ENCODE measurements around the gene POLD3.

POLD3 gene

GRCh38 chr11:74676596-74676995, 84.2 kb downstream of the POLD3 start:
- no peak for DNase-seq

GRCh38 chr11:74677131-74677530, 84.7 kb downstream of the POLD3 start:
- no peak for DNase-seq

GRCh38 chr11:74678041-74678440, 85.7 kb downstream of the POLD3 start:
- no peak for DNase-seq

DNA sequence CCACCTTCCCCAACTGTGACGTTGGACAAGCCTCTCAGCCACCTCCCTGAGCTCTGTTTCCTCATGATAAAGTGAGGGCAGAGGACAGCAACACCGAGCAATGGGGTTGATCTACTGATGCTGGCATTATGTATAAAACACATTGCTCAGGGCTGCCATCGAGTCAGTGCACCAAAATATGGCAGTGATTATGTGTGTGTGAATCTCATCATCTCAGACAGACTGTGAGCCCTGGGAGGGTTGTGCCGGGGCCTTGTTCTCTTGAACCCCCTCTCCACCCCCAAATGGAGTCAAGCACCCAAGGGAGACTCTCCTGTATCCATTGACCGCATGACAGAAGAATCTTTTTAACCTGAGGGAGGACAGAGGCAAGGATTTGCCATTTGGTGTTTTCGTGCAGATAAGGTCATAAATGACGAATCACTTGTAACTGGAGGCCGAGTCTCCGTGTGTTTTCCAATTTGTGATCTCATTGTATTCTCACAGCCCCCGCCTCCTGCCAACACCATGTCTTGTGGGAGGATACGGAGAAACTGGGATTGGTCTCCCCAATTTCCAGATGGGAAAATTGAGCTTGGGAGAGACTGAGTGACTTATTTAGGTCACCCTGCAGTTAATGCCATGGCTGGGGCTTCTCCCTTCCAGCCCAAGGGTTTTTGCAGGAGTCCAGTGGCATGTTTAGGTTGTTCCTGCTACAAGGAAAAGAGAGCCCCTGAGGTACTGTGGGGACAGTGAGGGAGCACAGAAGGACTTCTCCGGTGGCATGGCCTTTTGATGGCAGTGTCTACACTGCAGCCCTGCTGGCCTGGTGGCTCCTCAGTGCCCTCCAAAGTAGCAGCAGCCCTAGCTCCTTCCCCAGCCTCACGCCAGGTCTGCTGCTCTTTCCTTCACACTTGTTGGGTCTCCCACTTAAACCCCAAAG, 86.5 kb downstream of the POLD3 start:
- no peak for DNase-seq

DNA sequence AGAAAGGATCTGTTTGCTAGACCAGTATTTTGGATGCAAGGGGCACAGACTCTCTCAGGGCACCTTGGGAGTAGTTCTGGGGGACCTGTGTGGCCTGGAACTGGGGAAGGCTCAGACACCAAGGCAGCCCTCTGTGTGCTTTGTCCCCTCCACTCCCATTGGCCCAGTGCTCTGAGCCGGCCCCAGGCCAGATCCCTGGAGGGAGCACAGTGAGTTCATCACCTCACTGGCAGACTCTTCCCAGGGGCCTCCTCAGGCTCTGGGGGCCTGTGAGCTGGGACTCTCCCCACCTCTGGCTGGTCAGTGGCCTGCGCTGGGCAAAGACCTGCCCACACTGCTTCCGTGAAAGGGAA, 87.1 kb downstream of the POLD3 start:
- DNase-seq, result no peak

DNA sequence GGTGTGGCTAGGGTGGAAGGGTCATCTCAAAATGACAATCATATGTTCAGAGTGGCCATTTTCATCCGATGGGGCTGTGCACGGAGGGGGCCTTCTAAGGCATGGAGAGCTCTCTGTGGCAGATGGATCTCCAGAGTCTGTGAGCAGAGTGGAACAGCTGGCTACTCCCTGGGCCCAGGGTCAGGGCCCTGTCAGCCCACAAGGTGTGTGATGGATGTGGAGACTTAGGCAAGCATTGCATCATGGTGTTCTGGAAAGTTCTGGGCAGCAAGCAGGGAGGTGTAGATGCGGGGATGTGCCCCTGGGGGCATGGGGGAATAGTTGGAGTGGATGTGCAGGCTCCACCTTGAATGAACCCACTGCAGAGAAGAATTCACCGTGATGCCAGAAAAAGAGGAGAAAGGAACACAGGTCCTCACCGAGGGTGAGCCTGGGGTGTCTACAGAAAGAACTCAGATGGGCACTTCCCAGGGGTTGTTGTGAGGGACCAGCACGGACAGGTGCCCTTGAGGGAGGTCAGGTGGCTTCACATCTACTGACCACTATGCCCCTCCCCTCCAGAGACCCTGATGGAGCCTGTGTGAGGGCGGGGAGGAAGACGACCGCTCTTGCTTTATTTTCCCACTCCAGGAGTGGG, 87.8 kb downstream of the POLD3 start:
- no peak for DNase-seq

DNA sequence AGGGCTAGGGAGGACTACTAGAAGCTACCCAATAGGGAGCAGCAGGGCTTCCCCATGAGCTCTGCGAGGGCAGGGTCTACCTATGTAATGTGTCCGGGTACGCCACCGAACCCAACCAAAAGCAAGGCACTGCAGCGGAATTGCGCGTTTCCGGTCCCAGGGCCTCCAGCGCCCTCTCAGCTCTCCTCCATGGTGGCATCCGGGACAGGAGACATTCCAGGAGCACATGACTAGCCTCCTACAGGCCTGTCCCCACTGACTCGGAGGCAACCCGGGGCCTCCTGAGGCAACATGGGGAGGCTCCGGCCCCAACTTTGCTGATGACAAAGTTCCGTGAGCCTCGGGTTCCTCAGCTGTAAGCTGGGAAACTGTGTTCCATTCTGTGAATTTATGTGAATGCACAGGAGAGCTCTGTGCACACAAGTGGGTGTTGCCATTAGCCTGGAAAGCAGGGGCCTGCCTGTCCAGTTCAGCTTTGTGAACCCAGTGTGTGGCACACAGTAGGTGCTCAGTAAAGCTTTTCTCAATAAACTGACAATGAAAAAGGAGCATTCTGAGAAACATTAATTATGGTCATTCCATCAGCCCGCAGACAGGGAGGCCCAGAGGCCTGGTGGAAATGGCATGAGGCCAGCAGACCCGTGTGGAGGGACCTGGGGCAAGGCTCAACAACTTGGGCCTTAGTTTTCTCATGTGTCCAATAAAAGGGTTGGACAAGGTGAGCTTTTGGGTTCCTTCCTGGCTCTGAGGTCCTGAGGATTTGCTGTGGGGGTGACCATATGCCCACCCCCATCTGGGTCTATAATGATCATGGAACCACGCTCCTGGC, 88.5 kb downstream of the POLD3 start:
- no peak for DNase-seq

GRCh38 chr11:74681686-74682651, 89.6 kb downstream of the POLD3 start:
- peak; percentile 13 for DNase-seq

GRCh38 chr11:74682731-74683278, 90.4 kb downstream of the POLD3 start:
- no peak for DNase-seq

DNA sequence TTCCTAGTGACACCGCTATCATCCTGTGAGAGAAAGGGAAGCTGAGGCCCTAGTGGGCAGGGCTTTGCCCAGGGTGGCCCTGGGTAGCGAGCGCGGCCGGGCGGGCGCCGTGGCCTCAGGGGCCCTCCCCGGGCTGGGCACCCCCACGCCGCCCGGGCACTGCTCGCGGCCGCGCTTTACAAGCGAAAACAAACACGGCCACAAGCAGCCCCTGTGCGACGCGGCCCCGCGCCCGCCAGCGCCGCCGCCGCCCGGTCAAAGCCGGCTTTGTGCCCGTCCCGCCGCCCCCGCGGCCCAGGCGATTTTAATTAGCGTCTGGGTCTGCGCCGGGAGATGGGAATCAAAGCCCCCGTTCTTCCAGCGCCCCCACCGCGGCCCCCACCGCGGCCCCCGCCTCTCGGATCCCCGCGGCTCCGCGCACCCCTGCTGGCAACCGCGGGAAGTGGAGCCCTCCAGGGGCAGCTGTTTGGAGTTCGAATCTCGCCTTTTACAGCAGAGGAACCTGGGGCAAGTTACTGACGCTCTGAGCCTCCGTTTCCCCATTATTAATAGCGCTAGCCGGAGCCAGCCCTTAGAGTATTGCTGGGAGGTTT, 91.0 kb downstream of the POLD3 start:
- DNase-seq, result no peak

GRCh38 chr11:74683941-74684481, 91.6 kb downstream of the POLD3 start:
- DNase-seq, result no peak

DNA sequence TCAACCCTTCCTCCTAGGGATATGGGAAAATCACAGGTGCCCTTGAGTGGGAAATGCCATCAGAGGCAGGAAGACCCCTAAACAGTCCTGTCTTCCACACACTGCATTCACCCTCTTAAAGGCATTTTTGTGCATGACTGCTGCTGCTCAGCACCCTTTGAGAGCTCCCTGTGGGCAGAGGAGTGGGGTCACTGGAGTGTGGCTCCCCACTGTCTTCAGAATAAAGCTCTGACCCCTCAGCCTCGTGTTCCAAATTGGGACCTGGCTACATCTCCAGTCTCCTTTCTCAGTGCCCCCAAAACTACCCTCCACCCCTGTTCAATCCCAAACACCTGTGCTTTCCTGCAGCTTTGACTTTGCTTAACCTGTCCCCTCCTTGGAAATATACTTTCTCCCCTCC, 92.3 kb downstream of the POLD3 start:
- no peak for DNase-seq

- DNase-seq, result no peak
These were observed 93.0 kb downstream of the POLD3 start for GRCh38 chr11:74685338-74685737.

DNA sequence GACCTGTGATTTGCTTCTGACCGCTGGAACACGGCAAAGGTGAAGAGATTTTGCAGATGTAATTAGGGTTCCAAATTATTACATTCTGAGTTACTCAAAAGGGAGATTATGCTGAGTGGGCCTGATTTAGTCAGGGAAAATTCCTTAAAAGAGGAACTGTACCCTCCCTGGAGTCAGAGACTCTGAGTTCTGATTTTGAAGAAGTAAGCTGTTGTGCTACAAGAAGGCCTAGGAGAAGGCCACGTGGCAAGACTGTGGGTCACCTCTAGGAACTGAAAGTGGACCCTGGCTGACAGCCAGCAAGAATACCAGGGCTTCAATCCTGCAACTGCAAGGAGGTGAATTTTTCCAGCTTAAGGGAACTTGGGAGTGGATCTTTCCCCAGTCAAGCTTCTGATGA, 93.5 kb downstream of the POLD3 start:
- no peak for DNase-seq

DNA sequence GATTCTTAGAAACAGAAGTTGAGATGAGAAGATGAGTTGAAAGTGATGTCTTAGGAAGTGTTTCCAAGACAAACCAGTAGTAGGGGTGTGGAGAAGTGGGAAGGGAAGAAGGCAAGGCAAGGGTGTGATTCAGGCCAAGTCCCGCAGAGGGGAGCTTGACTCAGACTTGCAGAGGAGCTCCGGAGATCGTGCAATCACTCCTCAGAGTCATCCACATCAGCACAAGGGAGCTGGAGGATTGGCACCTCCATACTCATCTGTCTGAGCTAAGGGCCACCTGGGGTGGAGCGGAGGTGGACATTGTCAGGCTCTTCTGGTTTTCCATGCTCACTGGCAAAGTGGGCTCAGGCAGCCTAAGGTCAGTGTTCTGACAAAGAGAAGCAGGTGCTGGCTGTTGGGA, 94.4 kb downstream of the POLD3 start:
- DNase-seq, result no peak

DNA sequence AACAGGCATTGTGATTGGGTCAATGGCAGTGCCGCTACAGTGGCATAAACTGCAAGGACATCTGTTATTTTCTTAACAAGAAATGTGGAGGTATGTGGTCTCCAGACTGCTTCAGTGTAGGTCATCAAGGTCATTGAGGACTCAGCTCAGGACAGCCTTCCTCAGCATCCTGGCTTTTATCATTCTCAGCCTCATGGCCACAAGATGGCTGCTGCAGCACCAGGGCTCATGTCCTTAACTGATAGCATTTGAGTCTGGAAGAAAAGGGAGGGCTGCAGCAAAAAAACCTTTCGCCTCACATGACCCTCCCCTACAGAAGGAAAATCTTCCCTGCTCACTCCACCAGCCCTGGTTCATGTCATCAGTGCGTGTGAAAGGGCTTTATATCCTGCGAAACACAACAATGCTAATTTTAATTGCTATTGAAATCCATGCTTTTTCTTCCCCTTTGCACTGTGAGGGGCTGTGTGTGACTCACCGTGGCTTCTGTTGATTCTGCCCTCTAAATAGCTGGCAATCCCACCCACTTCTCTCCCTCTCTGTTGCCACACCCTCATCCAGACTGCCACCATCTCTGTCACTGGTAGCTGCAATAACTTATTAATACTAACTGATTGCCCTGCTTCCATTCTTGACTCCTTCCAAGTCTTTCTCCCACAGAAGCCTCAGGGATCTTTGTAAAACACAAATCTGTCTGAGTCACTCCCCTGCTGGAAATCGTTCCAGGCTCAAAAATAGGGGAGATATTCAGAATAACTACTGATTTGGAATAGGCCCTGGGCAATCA, 95.0 kb downstream of the POLD3 start:
- no peak for DNase-seq

- no peak for DNase-seq
These were observed 97.3 kb downstream of the POLD3 start for GRCh38 chr11:74689666-74690065.

- DNase-seq, result no peak
These were observed 99.4 kb downstream of the POLD3 start for GRCh38 chr11:74691755-74692154.

Data from COR-L47 (cell line).